DMS53 treated with DMSO at 0.1 percent for 48 hours (cell line): ENCODE data around the gene ADK.

Experiments
- DNase-seq: peaks from one replicate; lab custom pipeline; 2025; ENCODE audit not compliant: unreplicated experiment; lab: John Stamatoyannopoulos, UW

ADK gene

GRCh38 chr10:74642901-74643595 is 492.0 kb downstream of the ADK start:
- DNase-seq, result no peak

DNA sequence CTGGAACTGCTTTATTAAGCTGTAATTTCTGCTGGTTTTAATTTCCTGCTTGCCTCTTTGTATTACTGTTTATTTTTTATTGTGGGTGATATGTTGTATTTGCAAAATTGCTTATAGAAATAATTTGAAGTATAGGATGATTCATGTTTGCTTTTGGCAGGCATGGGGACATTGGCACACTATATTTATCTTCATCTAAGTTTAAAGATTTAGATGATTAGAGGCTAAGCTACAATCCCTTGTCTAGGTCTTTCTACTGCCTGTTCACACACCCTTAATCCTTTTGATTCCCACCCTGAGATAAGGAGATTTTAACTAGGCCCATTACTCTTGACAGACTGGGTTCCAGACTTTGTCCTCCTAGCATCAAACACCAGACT is 492.6 kb downstream of the ADK start:
- no peak for DNase-seq

DNA sequence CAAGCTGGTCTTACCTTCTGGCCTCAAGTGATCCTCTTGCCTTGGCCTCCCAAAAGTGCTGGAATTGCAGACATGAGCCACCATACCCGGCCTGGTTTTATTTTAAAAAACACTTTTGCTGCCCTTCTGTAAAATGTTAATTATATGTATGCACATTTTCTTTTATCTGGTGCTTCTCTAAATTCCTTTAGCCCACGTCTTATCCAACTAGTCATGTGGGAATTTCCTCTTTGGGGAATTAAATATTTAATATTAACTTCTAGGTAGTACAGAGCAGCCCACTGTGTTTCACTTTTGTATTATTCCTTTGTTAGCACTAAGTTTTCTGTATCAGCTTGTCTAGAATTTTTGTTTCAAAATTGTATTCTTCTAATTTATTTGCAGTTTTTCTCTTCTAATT is 493.7 kb downstream of the ADK start:
- no peak for DNase-seq

- DNase-seq, result no peak
Measured at GRCh38 chr10:74645692-74646091, 494.7 kb downstream of the ADK start.

DNA sequence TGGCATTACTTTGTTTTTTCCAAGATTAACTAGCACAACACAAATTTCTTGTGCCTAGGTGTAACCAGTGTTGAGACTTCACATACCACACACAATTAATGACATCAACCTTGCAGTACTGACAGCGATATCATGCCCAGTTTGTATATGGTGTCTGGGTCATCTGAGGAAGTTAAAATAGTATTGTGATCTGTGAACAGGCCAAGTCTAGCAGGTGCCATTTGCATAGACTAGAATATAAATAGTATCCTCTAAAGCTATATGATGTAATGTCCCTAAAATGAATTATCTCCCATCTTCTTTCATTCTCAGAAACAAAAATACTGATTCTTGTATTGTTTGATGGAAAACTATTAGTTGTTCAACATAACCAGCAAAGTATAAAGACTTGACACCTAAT is 499.6 kb downstream of the ADK start:
- no peak for DNase-seq

- DNase-seq, result no peak
Measured at GRCh38 chr10:74651565-74651964, 500.5 kb downstream of the ADK start.

DNA sequence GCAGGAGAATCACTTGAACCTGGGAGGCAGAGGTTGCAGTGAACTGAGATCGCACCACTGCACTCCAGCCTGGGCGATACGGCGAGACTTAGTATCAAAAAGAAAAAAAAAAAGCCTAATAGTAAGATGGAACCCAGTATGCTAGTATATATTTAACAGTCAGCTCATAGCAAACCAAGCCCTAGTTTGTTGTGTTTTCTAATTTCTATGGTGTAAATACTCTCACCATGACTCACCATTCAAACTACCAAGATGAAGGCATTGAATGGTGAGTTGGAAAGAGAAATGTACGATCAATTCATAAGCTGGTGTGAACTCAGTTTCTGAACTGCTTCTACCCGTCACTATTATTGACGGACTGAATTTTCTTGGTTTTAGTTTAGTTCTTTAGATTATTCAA is 501.6 kb downstream of the ADK start:
- DNase-seq, result no peak

- no peak for DNase-seq
Measured at GRCh38 chr10:74658511-74658910, 507.5 kb downstream of the ADK start.

GRCh38 chr10:74662635-74663034 is 511.6 kb downstream of the ADK start:
- DNase-seq, result no peak

- DNase-seq, result no peak
Measured at GRCh38 chr10:74669210-74669609, 518.2 kb downstream of the ADK start.

GRCh38 chr10:74671716-74672115 is 520.7 kb downstream of the ADK start:
- DNase-seq, result no peak

DNA sequence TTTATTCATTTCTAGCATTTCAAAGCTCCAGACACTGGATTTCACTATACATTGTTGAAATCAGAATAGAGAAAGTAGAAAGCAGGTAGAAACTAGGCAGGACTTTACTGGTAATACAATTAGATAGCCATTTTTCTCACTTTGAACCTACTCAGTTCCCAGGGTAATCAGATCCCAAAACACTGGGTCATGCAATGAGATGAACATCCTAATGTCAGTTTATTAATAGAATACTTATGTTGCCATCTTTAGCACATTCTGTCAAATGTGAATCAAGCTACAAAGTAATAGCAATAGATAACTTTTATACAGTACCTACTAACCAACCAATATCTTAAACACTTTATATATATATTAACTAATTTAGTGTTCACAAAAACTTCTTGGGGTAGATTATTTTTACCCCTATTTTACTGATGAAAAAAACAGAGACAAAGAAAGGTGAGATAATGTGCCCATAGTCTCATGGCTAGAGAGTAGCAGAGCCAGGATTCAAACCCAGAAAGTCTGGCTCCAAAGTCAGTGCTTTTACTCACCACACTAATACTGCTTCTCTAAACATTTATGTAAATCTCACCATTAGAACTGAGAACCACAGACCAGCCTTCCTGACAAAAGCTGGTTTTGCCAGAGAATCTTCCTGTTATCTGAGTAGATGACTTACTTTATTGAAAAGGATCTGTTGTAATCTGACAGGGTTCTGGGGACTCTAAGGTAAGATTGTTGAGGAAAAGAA is 521.6 kb downstream of the ADK start:
- no peak for DNase-seq

GRCh38 chr10:74674927-74675326 is 523.9 kb downstream of the ADK start:
- DNase-seq, result no peak

- no peak for DNase-seq
Measured at GRCh38 chr10:74675484-74675883, 524.5 kb downstream of the ADK start.

DNA sequence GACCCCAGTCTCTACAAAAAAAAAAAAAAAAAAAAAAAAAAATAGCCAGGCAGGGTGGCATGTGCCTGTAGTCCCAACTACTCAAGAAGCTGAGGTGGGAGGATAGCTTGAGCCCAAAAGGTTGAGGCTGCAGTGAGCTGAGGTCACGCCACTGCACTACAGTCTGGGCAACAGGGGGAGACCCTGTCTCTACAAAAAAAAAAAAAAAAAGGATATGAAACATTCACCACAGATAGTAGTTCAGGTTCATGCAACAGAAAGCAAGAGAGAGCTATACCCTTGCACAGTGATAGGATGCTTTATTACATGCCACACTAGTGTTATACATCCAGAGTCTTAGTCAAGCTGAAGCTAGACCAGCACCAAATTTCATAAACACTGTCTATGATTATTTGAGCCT is 526.9 kb downstream of the ADK start:
- DNase-seq, result no peak

- no peak for DNase-seq
Measured at GRCh38 chr10:74681917-74682627, 531.1 kb downstream of the ADK start.

DNA sequence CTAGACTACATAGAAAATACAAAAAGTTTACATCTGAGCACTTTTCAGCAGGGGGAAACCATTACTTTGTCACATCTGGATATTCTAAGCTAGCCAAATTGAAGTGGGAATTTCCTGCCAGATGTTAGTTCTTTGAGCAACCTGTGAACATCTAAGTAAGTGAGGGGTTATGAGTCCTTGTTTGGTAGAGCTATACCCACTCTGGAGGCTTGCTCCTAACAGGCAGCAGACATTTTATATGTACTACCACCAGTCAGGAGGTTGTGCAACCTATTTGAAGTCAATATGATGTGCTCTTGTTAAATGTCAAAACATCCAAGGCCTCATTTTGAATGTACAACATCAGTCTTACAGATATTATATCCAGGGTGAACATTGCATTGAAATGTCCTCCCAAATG is 532.0 kb downstream of the ADK start:
- DNase-seq, result no peak

GRCh38 chr10:74683621-74684364 is 532.8 kb downstream of the ADK start:
- DNase-seq, result no peak

- no peak for DNase-seq
Measured at GRCh38 chr10:74684462-74684861, 533.4 kb downstream of the ADK start.

GRCh38 chr10:74685564-74685963 is 534.5 kb downstream of the ADK start:
- no peak for DNase-seq

DNA sequence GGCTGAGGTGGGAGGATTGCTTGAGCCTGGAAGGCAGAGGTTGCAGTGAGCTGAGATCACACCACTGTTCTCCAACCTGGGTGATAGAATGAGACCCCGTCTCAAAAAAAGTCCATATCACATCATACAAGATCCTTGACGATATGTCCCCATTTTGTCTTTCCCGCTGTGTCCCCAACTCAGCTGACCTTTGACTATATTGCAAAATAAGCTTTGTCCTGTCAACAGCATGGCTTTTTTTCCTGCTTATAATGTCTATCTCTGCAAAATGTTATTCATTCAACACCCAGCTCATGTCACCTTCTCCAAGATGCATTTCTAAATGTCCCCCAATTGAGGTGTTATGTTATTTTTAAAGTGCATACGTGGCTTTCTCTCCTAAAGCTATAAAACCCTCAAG is 539.4 kb downstream of the ADK start:
- no peak for DNase-seq

DNA sequence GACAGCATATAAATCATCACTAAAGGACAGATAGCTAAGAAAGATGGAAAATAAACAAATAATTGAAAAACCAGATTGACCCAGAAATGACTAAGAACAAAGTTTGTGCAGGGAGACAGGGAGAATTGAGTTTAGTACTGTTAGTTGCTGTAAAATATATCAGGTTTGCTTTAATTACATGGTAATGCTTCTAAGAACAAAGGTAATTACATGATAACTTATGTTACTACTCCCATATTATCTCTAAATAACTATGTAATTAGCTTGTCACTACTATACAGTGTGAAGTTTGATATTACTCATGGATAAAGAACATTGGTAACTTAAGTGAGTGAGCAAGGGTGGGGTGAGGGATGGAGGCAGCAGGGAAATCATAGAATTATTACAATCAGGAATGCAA is 540.1 kb downstream of the ADK start:
- DNase-seq, result no peak
